ENCODE results near the gene SIRPG. TPM values are rescaled to one million over a fixed set of nuclear protein-coding genes. Genes with fewer than 3 reads are reported as not detected.

The SIRPG gene
- total and polyA plus RNA-seq, 8 donors, result 0.98 to 1.1 TPM; not detected in 6

GRCh38 chr20:1633535-1633934 is 24.0 kb downstream of the SIRPG start:
- Histone ChIP-seq H3K9me3 (no peaks in the 10 kb centered on the region), H3K27me3 (peaks cover 0 to 8% (median 0%) of the 10 kb centered on the region in 3 donors), H3K36me3 (no peaks in the 10 kb centered on the region), H3K27ac (no peak overlapping the region), H3K4me1 (no peaks in the 10 kb centered on the region), H3K4me3 (no peak overlapping the region)
- no peak for DNase-seq
- TF ChIP-seq EP300 (IDR thresholded peaks at IDR 0.05), result no peak
- no peak for TF ChIP-seq CTCF (IDR thresholded peaks at IDR 0.05)
- TF ChIP-seq POLR2AphosphoS5 (IDR thresholded peaks at IDR 0.05), result no peak
- no peak for TF ChIP-seq POLR2A (IDR thresholded peaks at IDR 0.05)
- intact Hi-C loops (cut with DNase I; ENCODE audit: low total_unique reads), result no loop called here
- WGBS, 5 donors, result 56 to 73% (median 70%) methylated on average over 4 of the region's 4 CpGs

- H3K4me3 ChIP-seq, result no peak overlapping the region
- H3K9me3 ChIP-seq, result no peaks in the 10 kb centered on the region
- intact Hi-C loops (cut with DNase I; ENCODE audit: low total_unique reads), result no loop called here
- TF ChIP-seq EP300 (IDR thresholded peaks at IDR 0.05) (no peak), POLR2A (IDR thresholded peaks at IDR 0.05) (no peak), CTCF (IDR thresholded peaks at IDR 0.05) (no peak), POLR2AphosphoS5 (IDR thresholded peaks at IDR 0.05) (no peak)
- H3K27me3 ChIP-seq, result peaks cover 0 to 8% (median 0%) of the 10 kb centered on the region in 3 donors
- DNase-seq, result no peak
- no peaks in the 10 kb centered on the region for H3K4me1 ChIP-seq
- H3K36me3 ChIP-seq, result no peaks in the 10 kb centered on the region
- 67 to 77% (median 71%) methylated on average over 4 of the region's 4 CpGs for WGBS, 5 donors
- H3K27ac ChIP-seq, result no peak overlapping the region
Observed at GRCh38 chr20:1632178-1632577, 25.4 kb downstream of the SIRPG start.

- H3K4me1 ChIP-seq, result no peaks in the 10 kb centered on the region
- no peak overlapping the region for H3K4me3 ChIP-seq
- peaks cover 0 to 9% (median 0%) of the 10 kb centered on the region in 3 donors for H3K27me3 ChIP-seq
- 41 to 58% (median 50%) methylated on average over 9 of the region's 9 CpGs for WGBS, 5 donors
- no peaks in the 10 kb centered on the region for H3K36me3 ChIP-seq
- DNase-seq, result no peak
- H3K9me3 ChIP-seq, result no peaks in the 10 kb centered on the region
- H3K27ac ChIP-seq, result no peak overlapping the region
- intact Hi-C loops (cut with DNase I; ENCODE audit: low total_unique reads), result no loop called here
- TF ChIP-seq POLR2A (IDR thresholded peaks at IDR 0.05) (no peak), CTCF (IDR thresholded peaks at IDR 0.05) (no peak), EP300 (IDR thresholded peaks at IDR 0.05) (no peak), POLR2AphosphoS5 (IDR thresholded peaks at IDR 0.05) (no peak)
Observed at GRCh38 chr20:1631309-1632151, 26.0 kb downstream of the SIRPG start.

- Histone ChIP-seq H3K4me3 (no peak overlapping the region), H3K9me3 (no peaks in the 10 kb centered on the region), H3K36me3 (no peaks in the 10 kb centered on the region), H3K4me1 (no peaks in the 10 kb centered on the region), H3K27ac (no peak overlapping the region), H3K27me3 (peaks cover 0 to 16% (median 0%) of the 10 kb centered on the region in 3 donors)
- no peak for DNase-seq
- WGBS, 5 donors, result 84 to 93% (median 85%) methylated on average over 1 to 5 of the region's 5 CpGs
- intact Hi-C loops (cut with DNase I; ENCODE audit: low total_unique reads), result no loop called here
- TF ChIP-seq POLR2AphosphoS5 (IDR thresholded peaks at IDR 0.05), result no peak
- no peak for TF ChIP-seq EP300 (IDR thresholded peaks at IDR 0.05)
- TF ChIP-seq CTCF (IDR thresholded peaks at IDR 0.05), result no peak
- no peak for TF ChIP-seq POLR2A (IDR thresholded peaks at IDR 0.05)
Observed at GRCh38 chr20:1630186-1630585, 27.4 kb downstream of the SIRPG start.

Measured in stomach (tissue), 9 donors.